Activated CD4-positive, alpha-beta T cell treated with anti-CD3 and anti-CD28 coated beads, Interleukin-10, Interleukin-2, amounts not matched to agents 100 ng/mL and 50 ng/mL, durations not matched to agents 16 hours and 8 hours (primary cell): ENCODE measurements around the gene SUSD1.

Source experiments
- DNase-seq: peaks from one replicate; pipeline ENCODE4 v3.0.0-alpha.2; 2020

SUSD1 gene

GRCh38 chr9:112037281-112038016 lies 137.6 kb downstream of the SUSD1 start:
- peak; percentile 94 for DNase-seq

- no peak for DNase-seq
Observed at GRCh38 chr9:112035166-112035826, 139.8 kb downstream of the SUSD1 start.

- no peak for DNase-seq
Observed at GRCh38 chr9:112034216-112034611, 140.9 kb downstream of the SUSD1 start.

- DNase-seq: no peak
Observed at GRCh38 chr9:112033237-112034215, 141.6 kb downstream of the SUSD1 start.

DNA sequence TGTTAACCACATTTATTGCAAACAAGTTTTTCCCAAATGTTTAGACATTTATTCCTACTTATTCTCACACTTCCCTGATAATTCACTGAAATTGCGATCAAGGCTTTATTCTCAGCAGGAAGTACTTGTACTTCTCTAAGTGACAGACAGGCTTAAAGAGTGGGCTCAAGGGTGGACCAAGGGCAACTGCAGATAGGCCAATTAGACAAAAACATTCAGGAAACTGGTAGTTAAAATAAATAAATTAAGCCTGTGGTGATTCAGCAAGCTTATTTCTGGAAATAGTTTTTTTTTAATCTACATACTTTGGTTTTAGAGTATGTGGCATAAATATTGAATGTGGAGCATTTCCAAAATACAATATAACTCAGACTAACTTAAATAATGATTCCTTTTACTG lies 142.4 kb downstream of the SUSD1 start:
- DNase-seq: no peak

DNA sequence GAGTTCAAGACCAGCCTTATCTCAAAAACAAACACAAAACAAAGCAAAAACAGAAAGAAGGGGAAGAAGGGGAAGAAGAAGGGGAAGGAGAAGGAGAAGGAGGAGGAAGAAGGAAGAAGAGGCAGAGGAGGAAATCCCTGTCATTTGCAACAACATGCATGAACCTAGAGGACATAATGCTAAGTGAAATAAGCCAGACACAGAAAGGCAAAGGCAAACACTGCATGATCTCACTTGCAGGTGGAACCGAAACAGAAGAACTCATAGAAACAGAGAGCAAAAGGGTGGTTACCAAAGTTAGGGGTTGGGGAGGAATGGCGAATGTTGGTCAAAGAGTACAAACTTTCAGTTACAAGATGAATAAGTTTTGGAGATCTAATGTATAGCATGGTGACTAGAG lies 143.1 kb downstream of the SUSD1 start:
- DNase-seq: peak; percentile 75

- DNase-seq: no peak
Observed at GRCh38 chr9:112031400-112031799, 143.7 kb downstream of the SUSD1 start.

DNA sequence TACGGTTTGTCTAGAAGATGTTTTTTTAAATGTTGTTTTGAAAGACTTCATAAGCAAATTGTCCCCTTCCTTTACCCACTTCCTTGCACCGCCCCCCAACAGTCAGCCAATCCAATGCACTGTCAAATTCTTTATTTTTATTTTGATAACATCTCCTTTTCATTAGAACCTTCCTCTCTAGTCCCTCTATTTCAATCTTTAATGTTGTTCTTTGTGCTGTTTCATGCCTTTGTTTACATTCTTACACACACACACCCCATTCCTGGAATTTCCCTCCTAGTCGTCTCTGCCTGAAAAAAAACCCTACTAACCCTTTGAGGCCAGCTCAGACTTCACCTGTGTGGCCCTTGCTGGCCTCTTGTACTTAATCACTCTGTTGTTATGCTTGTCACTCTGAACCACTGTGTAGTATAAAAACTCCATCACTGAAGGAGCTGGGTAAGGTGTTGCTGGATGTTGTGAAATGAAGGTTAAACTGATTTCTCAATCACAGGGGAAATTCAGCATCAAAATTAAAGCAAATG lies 145.1 kb downstream of the SUSD1 start:
- peak; percentile 39 for DNase-seq

- peak; percentile 89 for DNase-seq
Observed at GRCh38 chr9:112028242-112029221, 146.6 kb downstream of the SUSD1 start.

GRCh38 chr9:112025850-112026249 lies 149.2 kb downstream of the SUSD1 start:
- DNase-seq: no peak

- no peak for DNase-seq
Observed at GRCh38 chr9:112021742-112022141, 153.4 kb downstream of the SUSD1 start.

GRCh38 chr9:112020680-112021596 lies 154.2 kb downstream of the SUSD1 start:
- DNase-seq: peak; percentile 55

DNA sequence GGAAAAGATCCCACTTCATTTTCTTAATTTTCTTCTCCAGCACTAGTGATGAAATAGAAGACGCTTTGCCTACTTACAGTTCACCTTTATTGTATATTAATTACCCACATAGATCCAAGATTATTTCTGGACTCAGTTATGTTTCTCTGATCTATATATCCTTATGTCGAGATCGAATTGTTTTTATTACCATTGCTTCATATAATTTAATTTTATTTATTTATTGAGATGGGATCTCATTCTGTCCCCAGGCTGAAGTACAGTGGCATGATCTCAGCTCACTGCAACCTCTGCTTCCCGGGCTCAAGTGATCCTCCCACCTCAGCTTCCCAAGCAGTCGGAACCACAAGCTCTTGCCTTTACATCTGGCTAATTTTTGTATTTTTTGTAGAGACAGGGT lies 157.2 kb downstream of the SUSD1 start:
- DNase-seq: no peak

- no peak for DNase-seq
Observed at GRCh38 chr9:112015736-112016135, 159.4 kb downstream of the SUSD1 start.

GRCh38 chr9:112015149-112015548 lies 159.9 kb downstream of the SUSD1 start:
- DNase-seq: no peak

DNA sequence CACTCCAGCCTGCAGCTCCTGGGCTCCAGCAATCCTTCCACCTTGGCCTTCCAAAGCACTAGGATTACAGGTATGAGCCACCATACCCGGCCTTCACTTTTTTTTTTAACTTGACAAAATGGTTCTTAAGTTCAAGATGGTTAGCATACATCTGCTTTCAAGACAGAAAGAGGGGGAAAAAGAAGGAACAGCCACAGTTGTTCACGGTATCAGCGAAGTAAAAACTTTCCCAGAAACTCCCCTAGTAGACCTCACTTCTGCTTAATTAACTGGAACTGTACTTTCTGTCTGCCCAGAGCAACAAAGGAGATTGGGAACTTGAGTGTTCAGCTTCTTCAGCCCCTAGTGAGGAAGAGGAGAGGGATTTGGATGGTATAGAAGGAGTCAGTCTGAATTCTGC lies 161.8 kb downstream of the SUSD1 start:
- no peak for DNase-seq

GRCh38 chr9:112012026-112012902 lies 162.8 kb downstream of the SUSD1 start:
- peak; percentile 86 for DNase-seq

- DNase-seq: no peak
Observed at GRCh38 chr9:112011051-112011620, 164.0 kb downstream of the SUSD1 start.

DNA sequence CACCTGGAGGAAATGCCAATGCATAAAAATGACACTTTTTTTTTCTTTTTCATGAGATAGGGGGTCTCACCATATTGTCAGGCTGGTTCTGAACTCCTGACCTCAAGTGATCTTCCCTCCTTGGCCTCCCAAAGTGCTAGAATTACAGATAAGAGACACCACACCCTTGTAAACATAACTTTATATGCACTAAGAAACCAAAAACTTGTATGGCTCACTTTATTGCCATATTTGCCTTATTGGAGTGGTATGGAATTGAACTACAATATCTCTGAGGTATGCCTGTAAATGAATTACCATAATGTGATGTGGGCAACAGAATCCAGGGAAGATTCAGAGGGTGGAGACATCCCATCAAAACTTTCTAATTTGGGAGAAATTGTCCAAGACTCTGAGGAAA lies 164.6 kb downstream of the SUSD1 start:
- DNase-seq: no peak
